Measurements from ENCODE around the gene ZNF618.

DNA sequence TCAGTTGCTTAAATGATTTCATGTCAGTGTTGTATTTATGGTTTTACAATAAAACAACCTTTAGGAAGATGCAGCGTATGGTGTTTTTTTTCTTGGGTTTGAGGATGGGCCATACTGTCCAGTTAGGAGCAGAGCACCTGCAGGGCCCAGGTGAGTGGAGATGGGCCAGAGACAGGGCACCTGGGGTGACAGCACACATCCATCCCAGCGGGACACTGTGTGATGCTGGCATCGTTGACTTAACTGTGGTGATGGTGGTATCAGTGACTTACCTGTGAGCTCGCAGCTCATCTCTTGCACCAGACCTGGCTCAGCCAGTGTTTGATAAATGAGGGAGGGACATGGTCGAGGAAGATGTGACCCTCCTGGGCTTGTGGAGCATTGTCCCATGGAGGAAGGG lies 180.4 kb downstream of the ZNF618 start:
- TF ChIP-seq, protein P1, sequence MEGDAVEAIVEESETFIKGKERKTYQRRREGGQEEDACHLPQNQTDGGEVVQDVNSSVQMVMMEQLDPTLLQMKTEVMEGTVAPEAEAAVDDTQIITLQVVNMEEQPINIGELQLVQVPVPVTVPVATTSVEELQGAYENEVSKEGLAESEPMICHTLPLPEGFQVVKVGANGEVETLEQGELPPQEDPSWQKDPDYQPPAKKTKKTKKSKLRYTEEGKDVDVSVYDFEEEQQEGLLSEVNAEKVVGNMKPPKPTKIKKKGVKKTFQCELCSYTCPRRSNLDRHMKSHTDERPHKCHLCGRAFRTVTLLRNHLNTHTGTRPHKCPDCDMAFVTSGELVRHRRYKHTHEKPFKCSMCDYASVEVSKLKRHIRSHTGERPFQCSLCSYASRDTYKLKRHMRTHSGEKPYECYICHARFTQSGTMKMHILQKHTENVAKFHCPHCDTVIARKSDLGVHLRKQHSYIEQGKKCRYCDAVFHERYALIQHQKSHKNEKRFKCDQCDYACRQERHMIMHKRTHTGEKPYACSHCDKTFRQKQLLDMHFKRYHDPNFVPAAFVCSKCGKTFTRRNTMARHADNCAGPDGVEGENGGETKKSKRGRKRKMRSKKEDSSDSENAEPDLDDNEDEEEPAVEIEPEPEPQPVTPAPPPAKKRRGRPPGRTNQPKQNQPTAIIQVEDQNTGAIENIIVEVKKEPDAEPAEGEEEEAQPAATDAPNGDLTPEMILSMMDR (IDR thresholded peaks at IDR 0.05): no peak
- no peak for TF ChIP-seq POLR2A (IDR thresholded peaks at IDR 0.05)

Data from esophagus squamous epithelium (tissue), 4 donors.